Nephron (organoid): ENCODE results near the gene KCNQ5.

Source experiments
- H3K27ac Mint-ChIP-seq, 3 experiments: 2 replicates each; pipeline ENCODE4 v1.8.0; 2020; ENCODE audit warnings: mixed read lengths in 3 of 3, mild to moderate bottlenecking in 2 of 3, moderate library complexity in 1 of 3
- H3K27me3 Mint-ChIP-seq: 2 replicates; pipeline ENCODE4 v1.8.0; 2021; ENCODE audit warnings: low read depth, mild to moderate bottlenecking, moderate library complexity, mixed read lengths
- H3K36me3 Mint-ChIP-seq: 2 replicates; pipeline ENCODE4 v1.8.0; 2020; ENCODE audit warnings: low read depth, mixed read lengths
- H3K4me1 Mint-ChIP-seq: 2 replicates; pipeline ENCODE4 v1.8.0; 2020; ENCODE audit warnings: mixed read lengths
- H3K4me3 Mint-ChIP-seq, 3 experiments: 2 replicates each; pipeline ENCODE4 v1.8.0; 2020; ENCODE audit warnings: mild to moderate bottlenecking in 3 of 3, mixed read lengths in 3 of 3, moderate library complexity in 2 of 3
- H3K9me3 Mint-ChIP-seq: 2 replicates; pipeline ENCODE4 v1.8.0; 2020; ENCODE audit warnings: mixed read lengths
- TF ChIP-seq, protein P1 (sequence below), 3 experiments: fragments of 200-600 bp; sonication (generic); IDR thresholded peaks; one replicate each; pipeline ENCODE4 v1.5.0; 2021; ENCODE audit warnings: antibody characterized with exemption in 3 of 3; ENCODE audit not compliant: unreplicated experiment in 3 of 3

Gene KCNQ5

DNA sequence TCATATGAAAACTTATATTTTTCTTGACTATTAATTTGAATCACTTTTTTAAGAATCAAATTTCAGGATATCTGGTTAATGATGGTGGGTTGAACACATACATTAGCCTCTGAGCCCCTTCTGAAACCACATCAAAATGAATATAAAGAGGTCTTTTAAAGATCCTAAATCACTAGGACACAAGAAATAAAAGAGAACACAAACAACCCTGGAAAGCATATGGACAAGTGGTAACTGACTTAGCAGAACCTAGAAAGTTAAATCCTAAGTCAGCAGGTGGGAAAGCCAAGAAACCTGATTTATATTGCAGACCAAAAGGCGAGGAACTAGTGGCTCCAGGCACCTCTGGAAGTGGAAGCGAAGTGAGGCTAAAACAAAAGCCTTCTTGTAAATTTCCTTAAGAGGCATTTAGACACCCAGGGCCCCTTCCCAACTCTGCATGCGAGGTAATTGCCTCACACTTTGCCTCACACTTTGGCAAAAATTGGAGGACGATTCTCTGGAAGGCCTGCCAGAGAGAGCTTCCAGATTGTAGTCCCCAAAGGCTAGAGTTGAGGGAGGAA, 309.5 kb downstream of the KCNQ5 start:
- no peaks in the 10 kb centered on the region for H3K36me3 Mint-ChIP-seq
- no peak overlapping the region for H3K27ac Mint-ChIP-seq

DNA sequence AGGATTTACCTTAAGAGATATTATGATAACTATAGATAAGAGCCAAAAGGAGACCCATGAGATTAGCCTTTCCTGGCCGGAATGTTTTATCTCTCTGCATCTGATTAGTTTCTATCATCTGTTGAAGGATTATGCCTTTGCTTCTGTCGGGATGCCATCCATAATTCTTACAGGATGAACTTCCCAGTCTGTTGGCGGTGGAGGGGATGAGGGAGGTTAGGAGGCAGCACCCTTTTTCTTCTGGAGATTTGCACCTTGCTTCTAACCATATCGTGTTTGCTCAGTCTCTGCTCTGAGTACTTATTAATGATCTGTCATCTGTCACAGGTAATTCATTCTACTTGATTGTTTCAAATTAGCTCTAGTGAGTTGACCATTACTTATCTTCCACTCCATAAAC, 311.4 kb downstream of the KCNQ5 start:
- Mint-ChIP-seq H3K27me3 (no peaks in the 10 kb centered on the region), H3K4me1 (no peaks in the 10 kb centered on the region), H3K4me3 (no peak overlapping the region), H3K36me3 (no peaks in the 10 kb centered on the region), H3K9me3 (no peaks in the 10 kb centered on the region), H3K27ac (no peak overlapping the region)
- TF ChIP-seq, protein P1, sequence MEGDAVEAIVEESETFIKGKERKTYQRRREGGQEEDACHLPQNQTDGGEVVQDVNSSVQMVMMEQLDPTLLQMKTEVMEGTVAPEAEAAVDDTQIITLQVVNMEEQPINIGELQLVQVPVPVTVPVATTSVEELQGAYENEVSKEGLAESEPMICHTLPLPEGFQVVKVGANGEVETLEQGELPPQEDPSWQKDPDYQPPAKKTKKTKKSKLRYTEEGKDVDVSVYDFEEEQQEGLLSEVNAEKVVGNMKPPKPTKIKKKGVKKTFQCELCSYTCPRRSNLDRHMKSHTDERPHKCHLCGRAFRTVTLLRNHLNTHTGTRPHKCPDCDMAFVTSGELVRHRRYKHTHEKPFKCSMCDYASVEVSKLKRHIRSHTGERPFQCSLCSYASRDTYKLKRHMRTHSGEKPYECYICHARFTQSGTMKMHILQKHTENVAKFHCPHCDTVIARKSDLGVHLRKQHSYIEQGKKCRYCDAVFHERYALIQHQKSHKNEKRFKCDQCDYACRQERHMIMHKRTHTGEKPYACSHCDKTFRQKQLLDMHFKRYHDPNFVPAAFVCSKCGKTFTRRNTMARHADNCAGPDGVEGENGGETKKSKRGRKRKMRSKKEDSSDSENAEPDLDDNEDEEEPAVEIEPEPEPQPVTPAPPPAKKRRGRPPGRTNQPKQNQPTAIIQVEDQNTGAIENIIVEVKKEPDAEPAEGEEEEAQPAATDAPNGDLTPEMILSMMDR (IDR thresholded peaks at IDR 0.05; ENCODE audit: unreplicated experiment in 3 of 3) = no peak

More for the DNA sequence above, 309.5 kb downstream of the KCNQ5 start:
- Mint-ChIP-seq H3K27me3 (no peaks in the 10 kb centered on the region), H3K4me1 (peaks cover under 1% of the 10 kb centered on the region), H3K9me3 (no peaks in the 10 kb centered on the region), H3K4me3 (no peak overlapping the region)
- TF ChIP-seq, protein P1 (IDR thresholded peaks at IDR 0.05; ENCODE audit: unreplicated experiment in 3 of 3) = no peak

DNA sequence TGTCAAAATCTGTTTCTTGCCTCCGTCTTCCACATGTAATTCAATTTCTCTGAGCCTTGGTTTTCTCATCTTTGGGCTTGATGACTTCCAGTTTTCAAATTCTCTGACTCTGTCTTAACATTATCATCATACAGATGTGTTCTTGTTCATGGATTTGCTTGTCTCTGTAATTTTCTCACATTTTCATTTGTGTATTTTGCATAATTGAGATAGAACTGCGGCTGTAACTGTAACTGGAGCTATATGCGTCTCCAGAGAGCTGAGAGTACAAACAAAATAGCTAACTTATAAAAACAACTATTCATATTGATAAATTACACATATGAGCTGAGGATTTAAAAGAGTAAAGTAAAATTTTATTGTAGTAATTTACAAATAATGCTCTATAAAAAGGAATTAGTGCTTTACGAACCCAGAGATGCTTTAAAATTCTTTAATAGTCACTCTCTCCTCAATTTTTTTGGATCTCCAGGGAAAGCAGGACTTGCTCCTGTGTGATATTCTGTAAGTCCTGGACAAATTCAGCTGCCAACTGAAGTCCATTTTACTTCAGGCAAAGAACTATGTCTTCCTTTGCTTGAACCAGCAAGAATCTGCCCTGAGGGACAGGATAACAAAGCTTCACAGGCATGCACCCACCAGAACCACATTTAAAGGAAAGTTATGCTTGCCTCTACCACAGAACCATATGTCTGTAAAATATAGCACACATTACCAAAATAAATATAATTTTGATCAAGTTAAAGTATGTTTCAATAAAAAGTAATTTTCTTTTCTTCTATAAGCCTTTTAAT, 315.1 kb downstream of the KCNQ5 start:
- Mint-ChIP-seq H3K36me3 (no peaks in the 10 kb centered on the region), H3K27me3 (no peaks in the 10 kb centered on the region), H3K4me1 (no peaks in the 10 kb centered on the region), H3K4me3 (no peak overlapping the region), H3K9me3 (no peaks in the 10 kb centered on the region), H3K27ac (no peak overlapping the region)
- TF ChIP-seq, protein P1 (IDR thresholded peaks at IDR 0.05; ENCODE audit: unreplicated experiment in 3 of 3) = no peak

DNA sequence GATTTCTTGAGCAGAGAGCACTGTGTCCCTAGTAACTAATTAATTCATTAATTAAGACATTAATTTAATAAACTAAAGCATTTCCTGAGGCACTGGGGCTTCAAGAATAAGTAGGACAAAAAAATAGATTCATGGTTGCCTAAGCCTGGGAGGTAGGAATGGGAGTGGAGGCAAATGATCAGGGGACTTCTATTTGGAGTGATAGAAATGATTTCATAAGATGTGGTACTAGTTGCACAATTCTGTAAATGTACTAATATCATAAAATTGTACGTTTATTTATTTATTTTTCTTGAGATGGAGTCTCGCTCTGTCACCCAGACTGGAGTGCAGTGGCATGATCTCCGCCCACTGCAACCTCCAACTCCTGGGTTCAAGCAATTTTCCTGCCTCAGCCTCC, 316.2 kb downstream of the KCNQ5 start:
- no peaks in the 10 kb centered on the region for H3K27me3 Mint-ChIP-seq
- H3K9me3 Mint-ChIP-seq = no peaks in the 10 kb centered on the region
- no peak overlapping the region for H3K27ac Mint-ChIP-seq
- H3K36me3 Mint-ChIP-seq = no peaks in the 10 kb centered on the region
- no peaks in the 10 kb centered on the region for H3K4me1 Mint-ChIP-seq
- TF ChIP-seq, protein P1 (IDR thresholded peaks at IDR 0.05; ENCODE audit: unreplicated experiment in 3 of 3) = no peak
- no peak overlapping the region for H3K4me3 Mint-ChIP-seq

DNA sequence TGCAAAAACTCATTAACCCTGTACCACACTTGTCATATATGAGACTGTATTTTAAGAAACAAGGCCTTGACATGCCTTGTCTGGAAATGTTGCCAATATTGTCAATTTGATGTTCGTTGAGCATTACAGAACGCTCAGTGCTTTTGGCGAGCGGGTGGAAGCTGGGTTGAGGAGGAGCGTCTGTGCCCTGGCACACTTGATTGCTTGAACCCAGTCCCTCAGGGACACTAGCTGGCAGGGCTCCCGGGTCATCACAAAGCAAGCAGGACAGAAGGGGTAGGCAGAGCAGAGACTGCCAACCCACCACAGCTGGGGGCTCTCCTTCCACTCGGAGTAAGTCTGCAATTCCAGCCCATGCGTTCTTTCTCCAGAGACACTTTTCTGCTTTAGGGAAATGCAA, 317.1 kb downstream of the KCNQ5 start:
- Mint-ChIP-seq H3K4me1 (no peaks in the 10 kb centered on the region), H3K36me3 (no peaks in the 10 kb centered on the region), H3K9me3 (no peaks in the 10 kb centered on the region), H3K27me3 (no peaks in the 10 kb centered on the region), H3K27ac (no peak overlapping the region), H3K4me3 (no peak overlapping the region)
- TF ChIP-seq, protein P1 (IDR thresholded peaks at IDR 0.05; ENCODE audit: unreplicated experiment in 3 of 3) = no peak

DNA sequence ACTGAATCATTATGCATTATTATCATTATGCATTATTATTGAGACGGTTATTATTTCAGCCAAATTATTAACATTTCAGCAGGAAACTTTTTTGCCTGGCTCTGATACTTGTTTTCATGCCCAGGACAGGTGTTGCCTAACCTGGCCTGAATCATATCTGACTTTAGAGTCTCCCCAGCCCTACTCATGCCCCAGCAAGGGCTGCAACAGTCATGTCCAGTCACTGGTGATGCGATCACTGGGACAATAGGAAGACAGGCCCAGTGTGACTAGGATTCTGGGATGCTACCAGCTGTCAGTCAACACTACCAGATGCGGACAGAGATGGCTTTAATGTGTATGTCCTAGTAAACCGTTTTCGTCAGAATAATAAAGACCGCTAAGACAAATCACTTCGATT, 318.4 kb downstream of the KCNQ5 start:
- Mint-ChIP-seq H3K4me3 (no peak overlapping the region), H3K36me3 (no peaks in the 10 kb centered on the region), H3K4me1 (no peaks in the 10 kb centered on the region), H3K27me3 (no peaks in the 10 kb centered on the region), H3K9me3 (no peaks in the 10 kb centered on the region), H3K27ac (no peak overlapping the region)
- TF ChIP-seq, protein P1 (IDR thresholded peaks at IDR 0.05; ENCODE audit: unreplicated experiment in 3 of 3) = no peak
